ENCODE results near the gene IFRD1.
A peak's percentile ranks its signal among the peaks of the same experiment; 100 is the strongest.

Gene IFRD1

DNA sequence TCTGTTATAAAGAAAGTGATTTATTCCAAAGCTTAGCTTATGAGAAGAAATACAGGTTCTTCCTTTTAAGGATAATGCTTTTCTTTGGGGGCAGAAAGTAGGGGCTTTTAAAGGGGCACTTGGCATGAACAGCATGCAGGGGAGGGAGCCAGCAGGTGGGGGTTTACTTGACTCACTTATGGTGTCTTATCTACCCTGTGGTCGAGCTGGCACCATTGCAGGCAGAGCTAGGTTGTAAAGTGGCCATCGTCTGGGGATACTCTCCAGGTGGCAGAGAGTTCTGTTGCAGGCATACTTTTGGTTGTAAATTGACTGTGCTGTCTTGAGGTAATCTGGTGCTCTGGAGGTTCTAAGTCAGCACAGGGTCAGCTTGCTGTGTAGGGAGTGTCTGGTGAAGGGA, 26.3 kb upstream of the IFRD1 start:
- TF ChIP-seq POLR2A (IDR thresholded peaks at IDR 0.05; ENCODE audit: low read depth, low read length): no peak
- DNase-seq (ENCODE audit: insufficient read length, low spot score): no peak
- no peak for FAIRE-seq

DNA sequence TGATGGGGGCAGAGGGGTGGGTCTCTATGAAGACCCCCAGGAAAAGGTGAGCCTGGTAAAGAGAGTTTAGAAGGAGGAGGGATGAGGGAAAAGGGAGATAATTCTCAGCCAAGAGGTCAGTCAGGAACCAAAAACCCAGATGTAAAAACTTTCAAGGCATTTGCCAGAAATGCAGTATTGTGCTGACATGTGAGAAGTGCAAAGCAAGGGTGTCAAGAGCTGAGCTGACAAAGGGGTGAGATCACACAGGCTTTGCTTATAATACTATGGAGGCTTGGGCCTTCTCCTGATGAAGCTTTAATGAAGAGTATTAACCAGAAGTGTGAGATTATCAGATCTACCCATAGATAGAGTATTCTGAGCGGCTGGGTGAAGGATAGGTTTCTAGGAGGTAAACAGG, 22.3 kb upstream of the IFRD1 start:
- DNase-seq (ENCODE audit: insufficient read length, low spot score): no peak
- no peak for TF ChIP-seq POLR2A (IDR thresholded peaks at IDR 0.05; ENCODE audit: low read depth, low read length)
- FAIRE-seq: no peak

DNA sequence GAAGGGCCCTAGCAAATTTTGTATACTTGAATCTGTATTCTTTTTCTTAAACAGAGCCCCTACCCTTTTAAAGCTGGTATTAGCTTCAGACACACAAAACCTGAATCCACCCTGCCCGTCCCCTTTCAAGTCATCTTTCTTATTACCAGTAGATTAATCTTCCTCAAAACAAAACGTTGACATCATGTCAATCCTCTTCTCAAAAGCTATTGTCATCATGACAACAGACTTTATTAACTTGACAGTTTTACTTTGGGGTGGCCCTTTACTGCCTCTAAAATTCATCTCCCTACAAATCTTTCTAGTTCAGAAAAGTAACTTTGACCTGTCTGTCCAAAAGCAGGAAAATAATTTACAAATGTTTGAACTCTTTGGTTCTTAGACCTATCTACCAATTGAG, 21.5 kb upstream of the IFRD1 start:
- no peak for FAIRE-seq
- no peak for DNase-seq (ENCODE audit: insufficient read length, low spot score)
- no peak for TF ChIP-seq POLR2A (IDR thresholded peaks at IDR 0.05; ENCODE audit: low read depth, low read length)

GRCh38 chr7:112430649-112431048, 19.6 kb upstream of the IFRD1 start:
- DNase-seq (ENCODE audit: insufficient read length, low spot score) (no peak), FAIRE-seq (no peak)
- TF ChIP-seq POLR2A (IDR thresholded peaks at IDR 0.05; ENCODE audit: low read depth, low read length): no peak

GRCh38 chr7:112431803-112432202, 18.5 kb upstream of the IFRD1 start:
- TF ChIP-seq POLR2A (IDR thresholded peaks at IDR 0.05; ENCODE audit: low read depth, low read length): no peak

GRCh38 chr7:112433289-112433688, 17.0 kb upstream of the IFRD1 start:
- TF ChIP-seq POLR2A (IDR thresholded peaks at IDR 0.05; ENCODE audit: low read depth, low read length): no peak
- no peak for DNase-seq (ENCODE audit: insufficient read length, low spot score)
- no peak for FAIRE-seq

More at GRCh38 chr7:112431803-112432202, 18.5 kb upstream of the IFRD1 start:
- no peak for FAIRE-seq
- DNase-seq (ENCODE audit: insufficient read length, low spot score): no peak

DNA sequence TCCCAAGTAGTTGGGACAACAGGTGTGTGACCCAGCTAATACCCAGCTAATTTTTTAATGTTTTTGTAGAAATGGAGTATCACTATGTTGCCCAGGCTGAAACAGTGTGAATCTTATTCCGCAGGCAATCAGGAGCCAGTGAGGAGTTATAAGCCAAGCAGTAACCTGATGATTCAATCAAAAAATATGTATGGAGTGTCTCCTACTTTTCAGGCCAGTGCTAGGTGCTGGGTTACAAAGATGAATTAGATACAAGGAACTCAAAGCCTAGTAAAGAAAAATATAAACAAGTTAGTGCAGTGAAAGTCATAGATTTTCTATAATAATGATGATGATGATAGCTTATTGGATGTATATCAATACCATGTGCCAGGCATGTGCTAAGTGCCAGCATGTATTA, 13.2 kb upstream of the IFRD1 start:
- TF ChIP-seq POLR2A (IDR thresholded peaks at IDR 0.05; ENCODE audit: low read depth, low read length): no peak
- FAIRE-seq (peak; percentile 75), DNase-seq (ENCODE audit: insufficient read length, low spot score) (peak; percentile 35)

- FAIRE-seq (no peak), DNase-seq (ENCODE audit: insufficient read length, low spot score) (no peak)
- TF ChIP-seq POLR2A (IDR thresholded peaks at IDR 0.05; ENCODE audit: low read depth, low read length): no peak
Observed at GRCh38 chr7:112439476-112439875, 10.8 kb upstream of the IFRD1 start.

- FAIRE-seq: no peak
- TF ChIP-seq POLR2A (IDR thresholded peaks at IDR 0.05; ENCODE audit: low read depth, low read length): no peak
- DNase-seq (ENCODE audit: insufficient read length, low spot score): no peak
Observed at GRCh38 chr7:112442210-112442609, 8.1 kb upstream of the IFRD1 start.

GRCh38 chr7:112444505-112444904, 5.8 kb upstream of the IFRD1 start:
- DNase-seq (ENCODE audit: insufficient read length, low spot score) (no peak), FAIRE-seq (no peak)
- TF ChIP-seq POLR2A (IDR thresholded peaks at IDR 0.05; ENCODE audit: low read depth, low read length): no peak

DNA sequence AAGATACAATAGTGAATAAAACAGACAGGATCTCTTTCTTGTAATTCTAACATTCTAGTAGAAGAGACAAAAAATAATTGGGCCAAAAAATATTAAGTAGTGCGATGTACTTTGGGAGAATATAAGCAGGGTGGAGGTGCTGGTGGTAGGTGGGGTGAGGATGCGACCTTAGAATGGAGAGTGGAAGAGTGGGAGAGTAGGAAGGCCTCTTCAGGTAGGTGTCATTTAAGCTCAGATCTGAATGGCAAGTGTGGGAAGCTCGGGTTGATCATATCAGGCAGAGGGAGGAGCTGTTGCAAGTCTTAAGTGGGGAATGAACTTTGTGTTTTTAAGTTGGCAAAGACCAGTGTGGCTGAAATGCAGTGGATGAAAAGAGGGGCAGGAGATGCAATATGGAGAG, 3.8 kb upstream of the IFRD1 start:
- no peak for DNase-seq (ENCODE audit: insufficient read length, low spot score)
- no peak for FAIRE-seq
- TF ChIP-seq POLR2A (IDR thresholded peaks at IDR 0.05; ENCODE audit: low read depth, low read length): no peak

DNA sequence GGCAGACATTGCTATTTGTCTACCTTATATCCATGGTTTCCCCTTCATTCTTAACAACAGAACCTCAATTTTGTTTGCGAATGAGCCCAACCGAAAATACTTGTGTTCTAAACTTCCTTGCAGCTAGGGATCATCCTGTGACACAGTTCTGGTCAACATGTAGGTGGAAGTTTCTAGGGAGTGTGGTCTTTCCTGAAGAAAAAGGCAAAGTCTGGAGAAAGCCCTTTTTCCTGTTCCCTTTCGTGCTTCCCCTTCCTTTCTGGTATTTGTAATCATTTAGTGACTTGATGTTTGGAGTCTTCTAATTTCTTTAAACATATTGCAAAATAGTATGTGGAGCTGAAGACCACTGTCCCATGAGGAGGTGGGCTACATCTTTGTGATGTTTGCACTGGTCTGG, 2.9 kb upstream of the IFRD1 start:
- FAIRE-seq (no peak), DNase-seq (ENCODE audit: insufficient read length, low spot score) (no peak)
- no peak for TF ChIP-seq POLR2A (IDR thresholded peaks at IDR 0.05; ENCODE audit: low read depth, low read length)

DNA sequence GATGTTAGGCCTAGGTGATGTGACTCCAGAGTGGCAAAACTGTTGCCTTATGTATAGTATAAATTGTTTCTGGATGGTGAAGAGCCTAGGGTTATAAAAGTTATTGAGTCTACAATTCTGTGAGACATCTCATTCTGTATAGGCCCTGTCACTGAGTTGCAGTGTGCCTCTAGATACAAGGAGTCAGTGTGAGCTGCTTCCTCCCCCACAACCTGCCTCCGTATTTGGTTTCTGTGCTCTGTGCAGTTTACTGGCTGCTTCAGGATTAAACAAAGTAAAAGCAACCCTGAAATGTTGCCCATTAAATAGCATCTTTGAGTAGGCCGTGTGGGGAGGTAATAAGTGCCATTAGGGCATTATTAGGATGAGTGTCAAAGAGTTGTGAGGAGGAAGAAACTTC, 1.9 kb upstream of the IFRD1 start:
- no peak for TF ChIP-seq POLR2A (IDR thresholded peaks at IDR 0.05; ENCODE audit: low read depth, low read length)
- no peak for FAIRE-seq
- no peak for DNase-seq (ENCODE audit: insufficient read length, low spot score)

DNA sequence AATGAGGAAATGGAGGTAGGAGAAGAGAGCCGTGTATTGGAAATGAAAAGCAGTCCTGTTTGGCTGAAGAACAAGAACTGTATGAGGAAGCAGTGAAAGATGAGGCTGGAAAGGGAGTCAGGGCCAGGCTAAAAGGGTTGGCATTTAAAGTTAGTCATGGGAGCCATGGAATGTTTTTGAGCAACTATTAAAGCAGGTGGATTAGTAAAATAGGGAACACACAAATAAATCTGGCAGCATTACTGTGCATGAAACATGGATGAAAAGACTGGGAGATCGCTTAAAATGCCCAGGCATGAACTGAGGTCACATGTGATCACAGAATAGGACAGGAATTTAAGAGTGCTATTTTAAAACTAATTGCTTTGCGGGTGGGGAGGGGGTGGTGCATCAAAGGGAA, 1.4 kb upstream of the IFRD1 start:
- no peak for FAIRE-seq
- no peak for TF ChIP-seq POLR2A (IDR thresholded peaks at IDR 0.05; ENCODE audit: low read depth, low read length)
- no peak for DNase-seq (ENCODE audit: insufficient read length, low spot score)

GRCh38 chr7:112449353-112449752, 907 bp upstream of the IFRD1 start:
- DNase-seq (ENCODE audit: insufficient read length, low spot score) (peak; percentile 18), FAIRE-seq (no peak)
- TF ChIP-seq POLR2A (IDR thresholded peaks at IDR 0.05; ENCODE audit: low read depth, low read length): no peak

All from H54 (cell line).